Duodenal mucosa (tissue), 2 donors: ENCODE measurements around the gene TMEM126B.
"Not testable (repeated sequence)": the region's sequence is repeated elsewhere in the genome, so short reads cannot be mapped to it uniquely, and the experiment has no call there.

Experiments
- H3K27ac ChIP-seq: one replicate; pipeline ENCODE4 v1.7.0; 2013; ENCODE audit warnings: low read depth, low read length
- H3K27me3 ChIP-seq, 2 donors: one replicate each; pipeline ENCODE4 v1.7.0; 2013; ENCODE audit warnings: low read length in 2 of 2, control low read depth in 1 of 2; ENCODE audit not compliant: insufficient read depth in 2 of 2, control insufficient read depth in 1 of 2
- H3K36me3 ChIP-seq, 2 donors: one replicate each; pipeline ENCODE4 v1.7.0; 2013; ENCODE audit warnings: low read length in 2 of 2, control low read depth in 1 of 2; ENCODE audit not compliant: insufficient read depth in 2 of 2, control insufficient read depth in 1 of 2
- H3K4me1 ChIP-seq, 2 donors: one replicate each; pipeline ENCODE4 v1.7.0; 2013; ENCODE audit warnings: low read length in 2 of 2, control low read depth in 1 of 2; ENCODE audit not compliant: insufficient read depth in 2 of 2, control insufficient read depth in 1 of 2
- H3K4me3 ChIP-seq, 2 donors: one replicate each; pipeline ENCODE4 v1.7.0; 2013; ENCODE audit warnings: low read length in 2 of 2, low read depth in 1 of 2
- H3K9ac ChIP-seq, 2 donors: one replicate each; pipeline ENCODE4 v1.7.0; 2013; ENCODE audit warnings: low read length in 2 of 2, low read depth in 1 of 2
- H3K9me3 ChIP-seq, 2 donors: one replicate each; pipeline ENCODE4 v1.7.0; 2013; ENCODE audit warnings: low read length in 2 of 2, control low read depth in 1 of 2; ENCODE audit not compliant: control insufficient read depth in 1 of 2

Gene TMEM126B

GRCh38 chr11:85663753-85664614 lies 35.6 kb downstream of the TMEM126B start:
- peak overlapping the region; percentile 96 for H3K27ac ChIP-seq
- H3K27me3 ChIP-seq: no peaks in the 10 kb centered on the region
- peak overlapping the region; percentile 86 to 96 for H3K4me3 ChIP-seq
- H3K4me1 ChIP-seq: peaks cover 33 to 40% of the 10 kb centered on the region in 2 donors
- peak overlapping the region; percentile 88 to 96 for H3K9ac ChIP-seq
- peaks cover 12 to 13% of the 10 kb centered on the region in 2 donors for H3K36me3 ChIP-seq
- H3K9me3 ChIP-seq: no peaks in the 10 kb centered on the region

- H3K4me3 ChIP-seq: peak within 1 kb of the TSS; percentile 86 to 96
- peaks cover 27 to 31% of the 10 kb centered on the region in 2 donors for H3K4me1 ChIP-seq
- H3K9ac ChIP-seq: peak within 1 kb of the TSS; percentile 88 to 96
- peaks cover 8 to 9% of the 10 kb centered on the region in 2 donors for H3K36me3 ChIP-seq
- no peaks in the 10 kb centered on the region for H3K27me3 ChIP-seq
- H3K27ac ChIP-seq: peak within 1 kb of the TSS; percentile 96
- H3K9me3 ChIP-seq: no peaks in the 10 kb centered on the region
Measured at GRCh38 chr11:85664615-85665481, 36.5 kb downstream of the TMEM126B start, which contains the start of gene CREBZF. TSS of gene CREBZF (minus strand) at chr11:85665129. CDS start at chr11:85664875, 254 bp downstream.

- Histone ChIP-seq H3K27me3 (no peaks in the 10 kb centered on the region), H3K9me3 (no peaks in the 10 kb centered on the region), H3K36me3 (peaks cover 0 to 1% of the 10 kb centered on the region in 2 donors), H3K9ac (no peak overlapping the region), H3K4me3 (peak overlapping the region in 1 of 2 donors; percentile 96), H3K4me1 (peaks cover 22 to 24% of the 10 kb centered on the region in 2 donors), H3K27ac (no peak overlapping the region)
Measured at GRCh38 chr11:85665733-85666132, 37.3 kb downstream of the TMEM126B start.

GRCh38 chr11:85666687-85667086 lies 38.3 kb downstream of the TMEM126B start:
- H3K27ac ChIP-seq: no peak overlapping the region
- H3K4me1 ChIP-seq: peaks cover 16 to 19% of the 10 kb centered on the region in 2 donors
- H3K4me3 ChIP-seq: no peak overlapping the region
- H3K36me3 ChIP-seq: no peaks in the 10 kb centered on the region
- no peak overlapping the region for H3K9ac ChIP-seq
- no peaks in the 10 kb centered on the region for H3K9me3 ChIP-seq
- H3K27me3 ChIP-seq: no peaks in the 10 kb centered on the region

GRCh38 chr11:85668157-85668556 lies 39.8 kb downstream of the TMEM126B start:
- Histone ChIP-seq H3K9me3 (no peaks in the 10 kb centered on the region), H3K36me3 (no peaks in the 10 kb centered on the region), H3K4me1 (peaks cover 6% of the 10 kb centered on the region in 2 donors), H3K27ac (no peak overlapping the region), H3K27me3 (no peaks in the 10 kb centered on the region), H3K9ac (no peak overlapping the region), H3K4me3 (no peak overlapping the region)

GRCh38 chr11:85670949-85671663 lies 42.7 kb downstream of the TMEM126B start:
- not testable (repeated sequence) for H3K4me1 ChIP-seq, H3K36me3 ChIP-seq, H3K27me3 ChIP-seq, H3K27ac ChIP-seq, H3K4me3 ChIP-seq, H3K9ac ChIP-seq, H3K9me3 ChIP-seq

GRCh38 chr11:85672105-85672902 lies 43.9 kb downstream of the TMEM126B start:
- Histone ChIP-seq H3K9me3 (no peaks in the 10 kb centered on the region), H3K27ac (no peak overlapping the region), H3K36me3 (no peaks in the 10 kb centered on the region), H3K9ac (no peak overlapping the region), H3K4me1 (no peaks in the 10 kb centered on the region), H3K4me3 (no peak overlapping the region), H3K27me3 (no peaks in the 10 kb centered on the region)

GRCh38 chr11:85673393-85673792 lies 45.0 kb downstream of the TMEM126B start:
- no peaks in the 10 kb centered on the region for H3K4me1 ChIP-seq
- H3K27ac ChIP-seq: no peak overlapping the region
- no peak overlapping the region for H3K9ac ChIP-seq
- no peaks in the 10 kb centered on the region for H3K36me3 ChIP-seq
- H3K4me3 ChIP-seq: no peak overlapping the region
- H3K9me3 ChIP-seq: no peaks in the 10 kb centered on the region
- H3K27me3 ChIP-seq: no peaks in the 10 kb centered on the region

- no peak overlapping the region for H3K27ac ChIP-seq
- peaks cover 0 to 5% of the 10 kb centered on the region in 2 donors for H3K4me1 ChIP-seq
Measured at GRCh38 chr11:85679576-85679975, 51.2 kb downstream of the TMEM126B start.

More at GRCh38 chr11:85679576-85679975, 51.2 kb downstream of the TMEM126B start:
- Histone ChIP-seq H3K27me3 (no peaks in the 10 kb centered on the region), H3K9ac (no peak overlapping the region), H3K9me3 (no peaks in the 10 kb centered on the region), H3K4me3 (no peak overlapping the region), H3K36me3 (no peaks in the 10 kb centered on the region)
